HFF-Myc (cell line): ENCODE data around the gene FOXK2.

Experiments
- DNase-seq: peaks from one replicate; pipeline ENCODE4 v3.0.0-alpha.2; 2011; ENCODE audit warnings: low read depth; ENCODE audit errors: extremely low read depth
- H3K4me3 ChIP-seq: replicated peaks from 2 replicates; pipeline ENCODE4 v1.5.1; 2011; ENCODE audit warnings: low read depth, mild to moderate bottlenecking, control low read depth, low read length
- TF ChIP-seq, protein P1 (sequence below): IDR thresholded peaks from 2 replicates; pipeline ENCODE4 v1.5.1; 2012; ENCODE audit warnings: mild to moderate bottlenecking, low read depth, low read length, control low read depth; ENCODE audit errors: missing control alignments

The FOXK2 gene

GRCh38 chr17:82645516-82645915 is 126.0 kb downstream of the FOXK2 start:
- no peak overlapping the region for H3K4me3 ChIP-seq
- no peak for DNase-seq
- TF ChIP-seq, protein P1, sequence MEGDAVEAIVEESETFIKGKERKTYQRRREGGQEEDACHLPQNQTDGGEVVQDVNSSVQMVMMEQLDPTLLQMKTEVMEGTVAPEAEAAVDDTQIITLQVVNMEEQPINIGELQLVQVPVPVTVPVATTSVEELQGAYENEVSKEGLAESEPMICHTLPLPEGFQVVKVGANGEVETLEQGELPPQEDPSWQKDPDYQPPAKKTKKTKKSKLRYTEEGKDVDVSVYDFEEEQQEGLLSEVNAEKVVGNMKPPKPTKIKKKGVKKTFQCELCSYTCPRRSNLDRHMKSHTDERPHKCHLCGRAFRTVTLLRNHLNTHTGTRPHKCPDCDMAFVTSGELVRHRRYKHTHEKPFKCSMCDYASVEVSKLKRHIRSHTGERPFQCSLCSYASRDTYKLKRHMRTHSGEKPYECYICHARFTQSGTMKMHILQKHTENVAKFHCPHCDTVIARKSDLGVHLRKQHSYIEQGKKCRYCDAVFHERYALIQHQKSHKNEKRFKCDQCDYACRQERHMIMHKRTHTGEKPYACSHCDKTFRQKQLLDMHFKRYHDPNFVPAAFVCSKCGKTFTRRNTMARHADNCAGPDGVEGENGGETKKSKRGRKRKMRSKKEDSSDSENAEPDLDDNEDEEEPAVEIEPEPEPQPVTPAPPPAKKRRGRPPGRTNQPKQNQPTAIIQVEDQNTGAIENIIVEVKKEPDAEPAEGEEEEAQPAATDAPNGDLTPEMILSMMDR, result no peak

GRCh38 chr17:82647593-82648164 is 128.1 kb downstream of the FOXK2 start:
- TF ChIP-seq, protein P1, result no peak
- peak overlapping the region; percentile 99 for H3K4me3 ChIP-seq
- no peak for DNase-seq

DNA sequence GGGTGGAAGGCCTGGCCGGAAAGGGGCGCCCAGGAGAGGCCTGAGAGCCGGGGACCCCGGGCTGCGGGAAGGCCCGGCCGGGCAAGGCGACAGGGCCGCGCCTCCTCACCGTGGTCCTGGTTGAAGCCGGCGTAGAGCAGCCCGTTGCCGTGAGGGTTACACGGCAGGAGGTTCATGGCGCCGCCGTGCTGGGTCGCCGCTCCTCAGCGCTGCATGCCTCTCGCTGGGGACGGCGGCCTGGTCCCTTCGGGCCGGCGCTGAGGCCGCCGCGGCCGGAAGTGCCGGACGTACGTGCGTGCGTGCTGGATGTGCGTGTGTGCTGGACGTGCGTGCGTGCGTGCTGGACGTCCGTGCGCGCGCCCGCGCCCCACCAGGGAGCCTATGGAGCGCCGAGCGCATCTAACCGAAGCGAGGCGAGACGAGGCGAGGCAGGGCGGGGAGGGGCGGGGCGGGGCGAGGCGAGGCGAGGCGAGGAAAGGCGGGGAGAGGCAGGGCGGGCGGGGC is 128.7 kb downstream of the FOXK2 start, which contains the start of gene WDR45B:
WDR45B (minus strand) TSS at position 280 of the 504 bp plus-strand sequence; CDS start at position 176, 104 bp downstream.
- TF ChIP-seq, protein P1, result no peak
- peak; percentile 83 for DNase-seq
- peak within 1 kb of the TSS; percentile 99 for H3K4me3 ChIP-seq

DNA sequence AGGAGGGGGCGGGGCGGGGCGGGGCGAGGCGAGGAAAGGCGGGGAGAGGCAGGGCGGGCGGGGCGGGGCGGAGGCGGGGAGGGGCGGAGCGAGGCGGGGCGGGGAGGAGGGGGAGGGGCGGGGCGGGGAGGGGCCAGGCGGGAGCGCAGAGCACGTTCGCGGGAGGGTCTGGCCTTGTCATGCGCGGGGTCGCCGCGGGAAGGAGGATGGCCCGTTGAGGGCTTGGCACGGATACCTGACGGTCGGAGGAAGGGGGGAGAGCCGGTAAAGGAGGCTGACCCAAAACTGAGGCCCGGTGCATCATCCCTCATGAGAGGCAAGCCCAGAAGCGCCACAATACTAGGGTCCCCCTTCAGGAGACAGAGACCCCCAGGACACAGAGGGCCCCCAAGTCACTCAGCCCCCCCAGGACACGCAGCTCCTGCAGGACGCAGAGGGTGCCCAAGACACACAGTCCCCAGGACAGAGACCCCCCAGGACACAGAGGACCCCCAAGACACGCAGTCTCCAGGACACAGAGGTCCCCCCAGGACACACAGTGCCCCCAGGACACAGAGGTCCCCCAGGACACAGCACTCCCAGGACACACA is 129.3 kb downstream of the FOXK2 start:
- no peak for DNase-seq
- peak overlapping the region; percentile 38 for H3K4me3 ChIP-seq
- TF ChIP-seq, protein P1, result no peak

DNA sequence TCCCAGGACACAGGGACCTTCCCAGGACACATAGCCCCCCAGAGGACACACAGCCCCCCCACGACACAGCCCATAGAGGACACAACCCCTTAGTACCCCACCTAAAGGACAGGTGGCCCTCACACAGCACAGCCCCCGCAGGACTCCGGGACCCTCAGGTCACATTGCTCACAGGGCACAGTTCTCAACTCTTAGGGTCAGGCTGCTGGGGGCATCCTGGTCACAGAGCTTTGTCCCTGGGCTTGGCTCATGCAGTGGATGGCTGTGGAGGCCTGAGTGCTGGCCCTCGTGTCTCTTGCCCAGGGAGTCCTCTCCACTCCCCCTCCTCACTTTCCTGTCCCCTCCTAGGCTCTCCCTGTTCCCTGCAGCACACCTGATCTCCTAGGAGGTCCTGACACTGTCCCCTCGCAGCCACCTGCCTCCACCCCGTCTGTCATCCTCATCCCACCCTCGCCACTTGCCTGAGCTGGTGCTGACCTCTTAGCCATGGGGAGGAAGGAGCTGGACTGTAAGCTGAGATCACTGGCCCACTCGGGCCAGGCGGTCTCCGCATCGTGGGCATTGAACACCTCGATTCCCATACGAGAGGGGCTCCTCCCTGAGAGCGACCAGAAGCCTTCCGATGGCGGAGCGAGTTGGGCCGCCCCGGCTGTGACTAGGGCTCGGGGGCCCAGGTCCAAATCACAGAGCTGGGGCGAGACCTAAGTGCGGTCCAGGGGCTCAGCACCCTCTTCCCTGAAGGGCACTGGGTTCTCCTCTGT is 130.1 kb downstream of the FOXK2 start:
- no peak for DNase-seq
- H3K4me3 ChIP-seq, result no peak overlapping the region
- TF ChIP-seq, protein P1, result no peak

- H3K4me3 ChIP-seq, result no peak overlapping the region
- TF ChIP-seq, protein P1, result no peak
- no peak for DNase-seq
These were observed 131.2 kb downstream of the FOXK2 start for GRCh38 chr17:82650723-82651122.
